Rectal smooth muscle tissue (tissue), 1 donor: ENCODE data around the gene CIB4.

Experiments used
- H3K27ac ChIP-seq: one replicate; pipeline ENCODE4 v1.7.0; 2013; ENCODE audit warnings: low read depth, low read length, inconsistent platforms
- H3K27me3 ChIP-seq: one replicate; pipeline ENCODE4 v1.7.0; 2013; ENCODE audit warnings: low read length; ENCODE audit not compliant: control insufficient read depth, insufficient read depth
- H3K36me3 ChIP-seq: one replicate; pipeline ENCODE4 v1.7.0; 2013; ENCODE audit warnings: low read length; ENCODE audit not compliant: control insufficient read depth, insufficient read depth
- H3K4me1 ChIP-seq: one replicate; pipeline ENCODE4 v1.7.0; 2013; ENCODE audit warnings: low read length; ENCODE audit not compliant: control insufficient read depth, insufficient read depth
- H3K4me3 ChIP-seq: one replicate; pipeline ENCODE4 v1.7.0; 2013; ENCODE audit warnings: low read length
- H3K9ac ChIP-seq: one replicate; pipeline ENCODE4 v1.7.0; 2013; ENCODE audit warnings: low read length

Gene CIB4

DNA sequence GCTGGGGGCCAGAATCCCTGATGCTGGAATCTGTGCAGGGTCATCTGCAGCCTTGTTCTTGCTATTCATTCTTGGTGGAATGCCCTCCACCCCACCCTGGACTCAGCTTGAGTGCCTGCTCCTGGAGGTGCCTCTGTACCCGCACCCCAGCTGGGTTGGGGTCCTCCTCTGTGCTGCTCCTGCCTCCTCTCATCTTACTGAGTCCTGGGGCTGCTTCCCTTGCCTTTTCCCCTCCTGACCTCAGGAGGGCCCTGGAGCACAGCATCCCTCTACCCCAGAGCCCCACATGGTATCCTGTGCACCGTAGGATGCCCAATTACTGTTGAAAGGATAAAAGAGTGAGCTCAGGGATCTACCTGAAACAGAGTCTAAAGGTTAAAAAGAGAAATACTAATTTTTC, 81.6 kb downstream of the CIB4 start:
- H3K27ac ChIP-seq: no peak overlapping the region
- H3K9ac ChIP-seq: no peak overlapping the region
- H3K36me3 ChIP-seq: no peaks in the 10 kb centered on the region
- H3K4me1 ChIP-seq: peaks cover 5% of the 10 kb centered on the region
- H3K4me3 ChIP-seq: no peak overlapping the region
- peaks cover 6% of the 10 kb centered on the region for H3K27me3 ChIP-seq

- H3K27ac ChIP-seq: no peak overlapping the region
- no peak overlapping the region for H3K4me3 ChIP-seq
- H3K9ac ChIP-seq: no peak overlapping the region
- H3K36me3 ChIP-seq: no peaks in the 10 kb centered on the region
- H3K27me3 ChIP-seq: peaks cover 6% of the 10 kb centered on the region
- peaks cover 5% of the 10 kb centered on the region for H3K4me1 ChIP-seq
These were observed 82.1 kb downstream of the CIB4 start for GRCh38 chr2:26559044-26559405.

GRCh38 chr2:26558271-26559043, 82.7 kb downstream of the CIB4 start:
- Histone ChIP-seq H3K36me3 (no peaks in the 10 kb centered on the region), H3K27ac (no peak overlapping the region), H3K4me1 (peaks cover 4% of the 10 kb centered on the region), H3K27me3 (peaks cover 6% of the 10 kb centered on the region), H3K4me3 (no peak overlapping the region), H3K9ac (no peak overlapping the region)

GRCh38 chr2:26557244-26557925, 83.8 kb downstream of the CIB4 start:
- H3K9ac ChIP-seq: no peak overlapping the region
- peaks cover 6% of the 10 kb centered on the region for H3K27me3 ChIP-seq

GRCh38 chr2:26556309-26557243, 84.6 kb downstream of the CIB4 start:
- H3K27ac ChIP-seq: no peak overlapping the region
- H3K9ac ChIP-seq: no peak overlapping the region
- H3K36me3 ChIP-seq: no peaks in the 10 kb centered on the region
- no peaks in the 10 kb centered on the region for H3K4me1 ChIP-seq
- H3K4me3 ChIP-seq: no peak overlapping the region
- H3K27me3 ChIP-seq: peaks cover 6% of the 10 kb centered on the region

More at GRCh38 chr2:26557244-26557925, 83.8 kb downstream of the CIB4 start:
- H3K36me3 ChIP-seq: no peaks in the 10 kb centered on the region
- H3K27ac ChIP-seq: no peak overlapping the region
- no peak overlapping the region for H3K4me3 ChIP-seq
- H3K4me1 ChIP-seq: no peaks in the 10 kb centered on the region

DNA sequence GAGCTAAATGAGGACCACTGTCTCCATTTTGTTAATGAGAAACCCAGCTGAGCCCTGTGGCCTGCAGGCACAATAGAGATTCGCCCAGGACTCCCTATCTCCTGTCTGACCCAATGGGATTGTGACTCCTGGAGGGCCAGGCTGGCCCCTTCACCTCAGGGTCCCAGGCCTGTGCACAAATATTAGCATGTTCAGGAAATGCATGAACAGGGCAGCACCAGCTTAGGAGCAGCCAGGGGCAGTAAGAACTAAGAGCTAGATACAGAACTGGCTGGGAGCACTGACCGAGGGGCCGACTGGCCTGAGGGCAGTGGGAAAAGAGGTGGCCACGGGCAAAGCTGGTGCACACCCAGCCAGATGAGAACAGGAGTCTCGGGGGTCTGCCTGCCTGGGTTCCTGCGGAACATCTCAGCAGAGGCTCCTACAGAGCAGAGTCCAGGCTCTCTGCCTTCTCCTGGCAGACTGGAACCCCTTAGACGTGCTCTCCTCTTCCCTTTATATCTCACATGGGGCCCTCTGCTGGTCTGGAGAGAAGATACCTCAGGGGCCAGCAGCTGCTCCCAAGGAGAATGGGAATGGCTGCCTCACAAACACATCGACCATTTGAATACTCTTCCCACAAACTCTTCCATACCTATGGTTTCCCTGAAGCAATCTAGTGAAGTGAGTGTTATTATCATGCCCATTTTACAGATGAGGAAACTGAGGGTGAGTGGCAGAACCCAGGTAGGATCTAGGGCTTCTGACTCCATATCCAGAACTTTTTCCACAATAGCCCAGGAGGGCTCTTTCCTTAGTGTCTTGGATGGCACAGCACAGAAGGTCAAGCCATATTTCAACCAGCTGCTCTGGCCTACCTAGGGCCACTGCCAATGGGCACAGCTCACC, 85.7 kb downstream of the CIB4 start:
- Histone ChIP-seq H3K27ac (no peak overlapping the region), H3K27me3 (peaks cover 6% of the 10 kb centered on the region), H3K9ac (no peak overlapping the region), H3K4me1 (no peaks in the 10 kb centered on the region), H3K4me3 (no peak overlapping the region), H3K36me3 (no peaks in the 10 kb centered on the region)

DNA sequence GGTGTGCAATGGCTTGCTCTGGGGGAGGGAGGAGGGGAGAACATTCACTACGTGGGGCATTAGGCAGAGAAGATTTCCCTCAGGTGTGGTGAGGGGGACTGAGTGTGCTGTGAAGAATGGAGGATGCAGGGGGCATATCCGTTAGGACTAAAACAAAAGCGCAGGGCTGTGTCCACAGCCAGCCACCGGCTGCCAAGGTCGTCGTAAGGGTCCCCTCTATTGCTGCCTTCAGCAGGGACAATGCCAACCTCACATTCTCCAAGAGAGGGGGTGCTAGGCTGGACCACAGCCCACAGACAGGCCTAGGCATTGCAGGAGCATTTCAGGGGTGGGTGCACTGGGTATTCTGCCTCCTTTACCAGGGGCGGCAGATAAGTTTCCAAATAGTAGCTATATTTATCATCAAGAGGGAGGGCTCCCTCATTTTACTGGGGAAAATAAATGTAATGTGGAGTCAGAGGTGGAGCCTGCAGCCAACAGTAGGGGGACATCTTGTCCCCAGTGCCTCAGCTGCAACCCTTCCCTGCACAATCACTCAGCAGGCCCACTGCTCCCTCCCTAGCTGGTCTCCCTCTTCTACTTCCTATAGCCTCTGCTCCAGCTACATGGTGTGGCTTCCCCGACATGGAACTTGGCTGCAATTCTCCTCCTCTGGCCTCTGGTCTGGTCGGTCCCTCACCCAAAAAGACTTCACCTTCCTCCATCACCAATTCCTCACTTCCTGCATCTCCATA, 88.4 kb downstream of the CIB4 start:
- Histone ChIP-seq H3K4me1 (no peaks in the 10 kb centered on the region), H3K27me3 (no peaks in the 10 kb centered on the region), H3K36me3 (no peaks in the 10 kb centered on the region), H3K9ac (no peak overlapping the region), H3K27ac (no peak overlapping the region), H3K4me3 (no peak overlapping the region)

- H3K4me3 ChIP-seq: no peak overlapping the region
- H3K9ac ChIP-seq: no peak overlapping the region
- H3K27me3 ChIP-seq: no peaks in the 10 kb centered on the region
- H3K27ac ChIP-seq: no peak overlapping the region
- H3K36me3 ChIP-seq: no peaks in the 10 kb centered on the region
- H3K4me1 ChIP-seq: no peaks in the 10 kb centered on the region
These were observed 90.7 kb downstream of the CIB4 start for GRCh38 chr2:26550276-26551015.

DNA sequence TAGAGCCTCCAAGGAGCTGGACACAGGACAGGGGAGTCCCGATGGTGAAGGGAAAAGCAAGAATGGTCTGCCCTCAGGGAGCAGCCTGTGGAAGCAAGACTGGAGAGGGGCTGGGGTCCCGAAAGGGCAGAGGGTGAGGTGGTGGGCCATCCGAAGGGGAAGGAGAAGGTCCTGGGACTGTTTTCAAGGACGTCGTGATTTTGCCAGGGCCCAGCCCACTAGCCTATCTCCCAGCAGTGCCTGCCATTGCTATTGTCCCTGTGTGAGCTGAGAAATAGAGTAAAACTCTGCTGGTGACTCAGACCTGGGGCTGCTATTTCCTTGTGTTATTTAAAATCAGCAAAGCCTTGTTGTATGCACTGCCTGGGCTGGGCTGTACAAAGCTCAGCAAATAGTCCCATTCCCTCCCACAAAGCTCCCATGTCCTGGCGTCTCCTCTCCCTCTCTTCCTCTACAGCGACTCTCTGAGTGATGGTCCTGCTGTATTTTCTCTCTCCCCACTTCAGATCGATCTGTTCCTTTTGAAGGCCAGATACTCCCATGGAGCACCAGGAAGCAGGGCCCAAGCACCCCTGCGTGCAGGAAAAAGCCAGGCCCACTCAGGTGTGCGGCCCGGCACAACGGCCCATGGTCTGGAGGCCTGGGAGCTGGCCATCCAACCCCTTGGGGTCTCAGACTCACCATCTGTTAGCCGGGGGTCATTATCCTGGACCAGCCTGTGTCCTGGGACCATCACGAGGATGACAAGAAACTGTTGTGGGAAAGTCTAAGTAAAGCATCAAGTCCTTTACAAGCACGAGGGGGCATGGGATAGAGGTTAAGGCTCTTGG, 98.3 kb downstream of the CIB4 start:
- H3K4me1 ChIP-seq: no peaks in the 10 kb centered on the region
- no peak overlapping the region for H3K9ac ChIP-seq
- H3K27ac ChIP-seq: no peak overlapping the region
- no peaks in the 10 kb centered on the region for H3K27me3 ChIP-seq
- no peak overlapping the region for H3K4me3 ChIP-seq
- H3K36me3 ChIP-seq: no peaks in the 10 kb centered on the region

DNA sequence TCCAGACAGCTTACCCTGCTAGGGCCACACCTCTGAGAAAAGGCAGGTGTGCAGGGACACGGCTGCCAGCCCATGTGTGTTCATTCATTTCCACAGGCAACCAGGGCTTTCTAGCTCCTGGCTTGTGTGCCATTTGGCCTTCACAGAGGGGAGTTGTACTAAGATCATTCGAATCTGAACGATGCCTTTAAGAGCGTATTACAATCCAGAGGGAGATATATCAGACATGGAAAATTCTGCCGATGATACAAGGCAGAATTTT, 99.0 kb downstream of the CIB4 start:
- H3K4me3 ChIP-seq: no peak overlapping the region
- H3K27ac ChIP-seq: no peak overlapping the region
- H3K27me3 ChIP-seq: no peaks in the 10 kb centered on the region
- H3K9ac ChIP-seq: no peak overlapping the region
- no peaks in the 10 kb centered on the region for H3K4me1 ChIP-seq
- H3K36me3 ChIP-seq: no peaks in the 10 kb centered on the region
